Smooth muscle cell (in vitro differentiated cells): ENCODE results near the gene CEPT1. TPM values are rescaled to one million over a fixed set of nuclear protein-coding genes. Genes with fewer than 3 reads are reported as not detected.

ENCODE experiments used
- DNase-seq: peaks from one replicate; lab custom pipeline; 2025; ENCODE audit not compliant: unreplicated experiment; lab: John Stamatoyannopoulos, UW
- H2AFZ ChIP-seq: fragments of 200-600 bp; sonication (generic); 2 replicates; pipeline ENCODE4 v1.6.0; 2016; ENCODE audit warnings: antibody characterized with exemption, low read depth, mild to moderate bottlenecking
- H3F3A ChIP-seq: fragments of 200-600 bp; sonication (generic); 2 replicates; pipeline ENCODE4 v1.6.0; 2017; ENCODE audit warnings: antibody characterized with exemption, low read depth
- H3K27ac ChIP-seq: fragments of 200-600 bp; sonication (generic); 2 replicates; pipeline ENCODE4 v1.5.1; 2016; ENCODE audit warnings: low read depth, mild to moderate bottlenecking
- H3K27me3 ChIP-seq: fragments of 200-600 bp; sonication (generic); 2 replicates; pipeline ENCODE4 v1.6.1; 2016; ENCODE audit warnings: low read depth, mild to moderate bottlenecking
- H3K36me3 ChIP-seq: fragments of 200-600 bp; sonication (generic); 2 replicates; pipeline ENCODE4 v1.5.1; 2016; ENCODE audit warnings: low read depth
- H3K4me1 ChIP-seq: fragments of 200-600 bp; sonication (generic); 2 replicates; pipeline ENCODE4 v1.5.1; 2016; ENCODE audit warnings: low read depth
- H3K4me2 ChIP-seq: fragments of 200-600 bp; sonication (generic); 2 replicates; pipeline ENCODE4 v1.6.0; 2016; ENCODE audit warnings: mild to moderate bottlenecking
- H3K4me3 ChIP-seq: fragments of 200-600 bp; sonication (generic); 2 replicates; pipeline ENCODE4 v1.5.1; 2016; ENCODE audit warnings: mild to moderate bottlenecking
- H3K79me2 ChIP-seq: fragments of 200-600 bp; sonication (generic); 2 replicates; pipeline ENCODE4 v1.6.0; 2016; ENCODE audit warnings: low read depth, mild to moderate bottlenecking
- H3K9ac ChIP-seq: fragments of 200-600 bp; sonication (generic); 2 replicates; pipeline ENCODE4 v1.6.0; 2016; ENCODE audit warnings: low read depth
- H3K9me3 ChIP-seq: fragments of 200-600 bp; sonication (generic); replicated peaks from 2 replicates; pipeline ENCODE4 v1.5.1; 2016; ENCODE audit warnings: low read depth
- H4K20me1 ChIP-seq: fragments of 200-600 bp; sonication (generic); 2 replicates; pipeline ENCODE4 v1.6.0; 2016; ENCODE audit warnings: low read depth
- CTCF ChIP-seq: fragments of 200-600 bp; sonication (generic); IDR thresholded peaks from 2 replicates; pipeline ENCODE4 v1.5.1; 2017; ENCODE audit warnings: borderline replicate concordance, mild to moderate bottlenecking, antibody characterized with exemption; ENCODE audit not compliant: insufficient read depth, poor library complexity, severe bottlenecking
- WGBS: methylation state at CpG from one replicate; pipeline ENCODE4 v1.1.7; 2016; ENCODE audit warnings: low lambda C conversion rate; 5-methylcytosine and 5-hydroxymethylcytosine counted together
- polyA plus RNA-seq: library from polyadenylated mRNA; unstranded; fragments of >200 nt; fragmentation: Nextera tagmentation; extraction: Ambion mirVana; gene quantifications from 2 replicates; pipeline ENCODE4 v1.2.1, GENCODE V29; 2016
- total RNA-seq: library from RNA; depleted of rRNA; stranded (reverse); fragments of >200 nt; gene quantifications from 2 replicates; pipeline ENCODE4 v1.2.3, GENCODE V29; 2014

The CEPT1 gene
- total and polyA plus RNA-seq, 2 experiments from 2014 or later = 19.4 to 36.8 TPM

GRCh38 chr1:111139324-111139955, 583 bp upstream of the CEPT1 start:
- under 1% methylated on average over 31 of the region's 33 CpGs for WGBS
- Histone ChIP-seq H3K9ac (peak overlapping the region; percentile 79), H3K4me1 (peaks cover 23% of the 10 kb centered on the region), H3K4me2 (peak overlapping the region; percentile 91), H3K9me3 (no peaks in the 10 kb centered on the region), H3K27me3 (no peaks in the 10 kb centered on the region), H3K79me2 (peaks cover 61% of the 10 kb centered on the region), H3F3A (peaks cover 6% of the 10 kb centered on the region), H2AFZ (peak overlapping the region; percentile 99), H3K4me3 (peak overlapping the region; percentile 92), H3K36me3 (no peaks in the 10 kb centered on the region), H4K20me1 (peaks cover 15% of the 10 kb centered on the region), H3K27ac (peak overlapping the region; percentile 78)
- TF ChIP-seq CTCF = no peak
- DNase-seq = no peak

GRCh38 chr1:111140680-111140967, 601 bp downstream of the CEPT1 start:
- H3K27me3 ChIP-seq = no peaks in the 10 kb centered on the region
- H3K4me1 ChIP-seq = peaks cover 23% of the 10 kb centered on the region
- H4K20me1 ChIP-seq = peaks cover 24% of the 10 kb centered on the region
- under 1% methylated on average over 9 of the region's 9 CpGs for WGBS
- H3K9ac ChIP-seq = peak overlapping the region; percentile 79
- no peak for DNase-seq
- no peaks in the 10 kb centered on the region for H3K9me3 ChIP-seq
- peak overlapping the region; percentile 99 for H2AFZ ChIP-seq
- peak overlapping the region; percentile 91 for H3K4me2 ChIP-seq
- H3K4me3 ChIP-seq = peak overlapping the region; percentile 92
- H3K79me2 ChIP-seq = peaks cover 72% of the 10 kb centered on the region
- H3K36me3 ChIP-seq = no peaks in the 10 kb centered on the region
- no peak for TF ChIP-seq CTCF
- peak overlapping the region; percentile 78 for H3K27ac ChIP-seq
- peaks cover 1% of the 10 kb centered on the region for H3F3A ChIP-seq

- peaks cover 33% of the 10 kb centered on the region for H4K20me1 ChIP-seq
- H3K9ac ChIP-seq = peak overlapping the region; percentile 79
- H3K36me3 ChIP-seq = no peaks in the 10 kb centered on the region
- H3K9me3 ChIP-seq = no peaks in the 10 kb centered on the region
- H3K27ac ChIP-seq = no peak overlapping the region
- peak overlapping the region; percentile 91 for H3K4me2 ChIP-seq
- peak overlapping the region; percentile 99 for H2AFZ ChIP-seq
- no peak for TF ChIP-seq CTCF
- H3F3A ChIP-seq = no peaks in the 10 kb centered on the region
- peaks cover 23% of the 10 kb centered on the region for H3K4me1 ChIP-seq
- peaks cover 81% of the 10 kb centered on the region for H3K79me2 ChIP-seq
- peak overlapping the region; percentile 92 for H3K4me3 ChIP-seq
- WGBS = 62% methylated on average over 5 of the region's 5 CpGs
- DNase-seq = no peak
- H3K27me3 ChIP-seq = no peaks in the 10 kb centered on the region
Observed at GRCh38 chr1:111141245-111142220, 1.5 kb downstream of the CEPT1 start.
